Measurements from ENCODE around the gene MYO6.

The MYO6 gene

GRCh38 chr6:75775219-75775618 lies 26.2 kb downstream of the MYO6 start:
- Histone ChIP-seq H4K20me1 (ENCODE audit: insufficient read depth, low read length) (no peaks in the 10 kb centered on the region), H3K4me2 (ENCODE audit: low read length) (no peak overlapping the region), H3K27ac (ENCODE audit: low read length) (no peak overlapping the region), H2AFZ (ENCODE audit: low read depth, low read length) (no peak overlapping the region), H3K9ac (ENCODE audit: low read length) (no peak overlapping the region), H3K4me1 (ENCODE audit: low read length) (peaks cover 5% of the 10 kb centered on the region; the same call in 1 of the 2 replicates), H3K4me3 (ENCODE audit: low read length) (no peak overlapping the region), H3K79me2 (ENCODE audit: low read length) (no peaks in the 10 kb centered on the region), H3K9me3 (ENCODE audit: insufficient read depth, low read length) (no peaks in the 10 kb centered on the region), H3K36me3 (replicated peaks; ENCODE audit: low read depth, low read length) (no peaks in the 10 kb centered on the region), H3K27me3 (ENCODE audit: low read depth, low read length) (no peaks in the 10 kb centered on the region)
- TF ChIP-seq CTCF (IDR thresholded peaks at IDR 0.05; ENCODE audit: low read depth, low read length) = no peak
- TF ChIP-seq EZH2phosphoT487 (IDR thresholded peaks at IDR 0.05; ENCODE audit: low read depth) = no peak

GRCh38 chr6:75776461-75776860 lies 27.4 kb downstream of the MYO6 start:
- no peaks in the 10 kb centered on the region for H3K79me2 ChIP-seq (ENCODE audit: low read length)
- H3K4me3 ChIP-seq (ENCODE audit: low read length) = no peak overlapping the region
- H3K4me1 ChIP-seq (ENCODE audit: low read length) = peaks cover 5% of the 10 kb centered on the region; the same call in 1 of the 2 replicates
- H3K27me3 ChIP-seq (ENCODE audit: low read depth, low read length) = no peaks in the 10 kb centered on the region
- no peaks in the 10 kb centered on the region for H3K9me3 ChIP-seq (ENCODE audit: insufficient read depth, low read length)
- H4K20me1 ChIP-seq (ENCODE audit: insufficient read depth, low read length) = no peaks in the 10 kb centered on the region
- H3K27ac ChIP-seq (ENCODE audit: low read length) = no peak overlapping the region
- no peak overlapping the region for H3K9ac ChIP-seq (ENCODE audit: low read length)
- TF ChIP-seq CTCF (IDR thresholded peaks at IDR 0.05; ENCODE audit: low read depth, low read length) = no peak
- TF ChIP-seq EZH2phosphoT487 (IDR thresholded peaks at IDR 0.05; ENCODE audit: low read depth) = no peak
- no peaks in the 10 kb centered on the region for H3K36me3 ChIP-seq (replicated peaks; ENCODE audit: low read depth, low read length)
- no peak overlapping the region for H2AFZ ChIP-seq (ENCODE audit: low read depth, low read length)
- H3K4me2 ChIP-seq (ENCODE audit: low read length) = no peak overlapping the region

- Histone ChIP-seq H3K27ac (ENCODE audit: low read length) (no peak overlapping the region), H3K9me3 (ENCODE audit: insufficient read depth, low read length) (no peaks in the 10 kb centered on the region), H3K4me3 (ENCODE audit: low read length) (no peak overlapping the region), H3K9ac (ENCODE audit: low read length) (no peak overlapping the region), H3K4me1 (ENCODE audit: low read length) (peaks cover 5% of the 10 kb centered on the region; the same call in 1 of the 2 replicates), H4K20me1 (ENCODE audit: insufficient read depth, low read length) (no peaks in the 10 kb centered on the region), H3K27me3 (ENCODE audit: low read depth, low read length) (no peaks in the 10 kb centered on the region), H3K36me3 (replicated peaks; ENCODE audit: low read depth, low read length) (no peaks in the 10 kb centered on the region), H2AFZ (ENCODE audit: low read depth, low read length) (no peak overlapping the region), H3K4me2 (ENCODE audit: low read length) (no peak overlapping the region), H3K79me2 (ENCODE audit: low read length) (no peaks in the 10 kb centered on the region)
- TF ChIP-seq CTCF (IDR thresholded peaks at IDR 0.05; ENCODE audit: low read depth, low read length) = no peak
- no peak for TF ChIP-seq EZH2phosphoT487 (IDR thresholded peaks at IDR 0.05; ENCODE audit: low read depth)
Measured at GRCh38 chr6:75778757-75779156, 29.7 kb downstream of the MYO6 start.

GRCh38 chr6:75786152-75786551 lies 37.1 kb downstream of the MYO6 start:
- Histone ChIP-seq H3K36me3 (replicated peaks; ENCODE audit: low read depth, low read length) (no peaks in the 10 kb centered on the region), H4K20me1 (ENCODE audit: insufficient read depth, low read length) (no peaks in the 10 kb centered on the region), H3K27ac (ENCODE audit: low read length) (no peak overlapping the region), H3K9me3 (ENCODE audit: insufficient read depth, low read length) (no peaks in the 10 kb centered on the region), H3K79me2 (ENCODE audit: low read length) (no peaks in the 10 kb centered on the region), H2AFZ (ENCODE audit: low read depth, low read length) (no peak overlapping the region), H3K9ac (ENCODE audit: low read length) (no peak overlapping the region), H3K4me2 (ENCODE audit: low read length) (no peak overlapping the region), H3K4me1 (ENCODE audit: low read length) (no peaks in the 10 kb centered on the region), H3K4me3 (ENCODE audit: low read length) (no peak overlapping the region), H3K27me3 (ENCODE audit: low read depth, low read length) (no peaks in the 10 kb centered on the region)
- no peak for TF ChIP-seq EZH2phosphoT487 (IDR thresholded peaks at IDR 0.05; ENCODE audit: low read depth)
- TF ChIP-seq CTCF (IDR thresholded peaks at IDR 0.05; ENCODE audit: low read depth, low read length) = no peak
